Neural progenitor cell (in vitro differentiated cells): Measurements from ENCODE around the gene POU2F2. TPM values are rescaled to one million over a fixed set of nuclear protein-coding genes. Genes with fewer than 3 reads are reported as not detected.

Source experiments
- DNase-seq: peaks from one replicate; pipeline ENCODE4 v3.0.0-alpha.2; 2016; ENCODE audit warnings: low spot score
- H2AFZ ChIP-seq: fragments of 200-600 bp; sonication (generic); replicated peaks from 2 replicates; pipeline ENCODE4 v1.6.1; 2016; ENCODE audit warnings: antibody characterized with exemption
- H3F3A ChIP-seq: fragments of 200-600 bp; sonication (generic); 2 replicates; pipeline ENCODE4 v1.6.1; 2016; ENCODE audit warnings: antibody characterized with exemption, low read depth
- H3K27ac ChIP-seq: fragments of 200-600 bp; sonication (generic); 2 replicates; pipeline ENCODE4 v1.5.1; 2016; ENCODE audit warnings: mild to moderate bottlenecking
- H3K27me3 ChIP-seq: fragments of 200-600 bp; sonication (generic); 2 replicates; pipeline ENCODE4 v1.6.1; 2016; ENCODE audit warnings: mild to moderate bottlenecking, moderate library complexity
- H3K36me3 ChIP-seq: fragments of 200-600 bp; sonication (generic); 2 replicates; pipeline ENCODE4 v1.5.1; 2016
- H3K4me1 ChIP-seq: fragments of 200-600 bp; sonication (generic); 2 replicates; pipeline ENCODE4 v1.6.1; 2016; ENCODE audit warnings: mixed run types
- H3K4me2 ChIP-seq: fragments of 200-600 bp; sonication (generic); 2 replicates; pipeline ENCODE4 v1.6.1; 2016
- H3K4me3 ChIP-seq: fragments of 200-600 bp; sonication (generic); 2 replicates; pipeline ENCODE4 v1.5.1; 2016
- H3K79me2 ChIP-seq: fragments of 200-600 bp; sonication (generic); 2 replicates; pipeline ENCODE4 v1.6.1; 2016; ENCODE audit warnings: low read depth
- H3K9ac ChIP-seq: fragments of 200-600 bp; sonication (generic); 2 replicates; pipeline ENCODE4 v1.6.1; 2016
- H3K9me3 ChIP-seq: fragments of 200-600 bp; sonication (generic); 2 replicates; pipeline ENCODE4 v1.5.1; 2016; ENCODE audit warnings: low read depth
- H4K20me1 ChIP-seq: fragments of 200-600 bp; sonication (generic); 2 replicates; pipeline ENCODE4 v1.6.1; 2016; ENCODE audit warnings: low read depth
- H3K27ac Mint-ChIP-seq: 3 replicates; pipeline ENCODE4 v1.8.0; 2021; ENCODE audit warnings: mixed read lengths
- H3K27me3 Mint-ChIP-seq: 2 replicates; pipeline ENCODE4 v1.8.0; 2022; ENCODE audit warnings: low read depth, mild to moderate bottlenecking, inconsistent platforms, moderate library complexity, mixed read lengths; ENCODE audit not compliant: insufficient read depth
- H3K36me3 Mint-ChIP-seq: 3 replicates; pipeline ENCODE4 v1.8.0; 2021; ENCODE audit warnings: mixed read lengths
- H3K4me1 Mint-ChIP-seq: 3 replicates; pipeline ENCODE4 v1.8.0; 2021; ENCODE audit warnings: mixed read lengths
- H3K4me3 Mint-ChIP-seq: 3 replicates; pipeline ENCODE4 v1.8.0; 2021; ENCODE audit warnings: mild to moderate bottlenecking, moderate library complexity, mixed read lengths
- H3K9me3 Mint-ChIP-seq: 3 replicates; pipeline ENCODE4 v1.8.0; 2020; ENCODE audit warnings: mixed read lengths
- CTCF ChIP-seq: fragments of 200-600 bp; sonication (generic); IDR thresholded peaks from 2 replicates; pipeline ENCODE4 v1.5.1; 2017; ENCODE audit warnings: antibody characterized with exemption, mild to moderate bottlenecking
- EZH2 ChIP-seq: fragments of 200-600 bp; sonication (generic); IDR thresholded peaks from 2 replicates; pipeline ENCODE4 v1.6.1; 2017; ENCODE audit warnings: antibody characterized with exemption, mild to moderate bottlenecking, moderate library complexity
- EZH2phosphoT487 ChIP-seq: fragments of 200-600 bp; sonication (generic); IDR thresholded peaks from 2 replicates; pipeline ENCODE4 v1.6.1; 2017; ENCODE audit warnings: antibody characterized with exemption
- microRNA-seq: library from miRNA; unstranded; fragments of <30 nt; microRNA quantifications from one replicate; pipeline ENCODE4, GENCODE V29; 2016
- small RNA-seq: library from RNA; depleted of rRNA; stranded (forward); fragments of <200 nt; gene quantifications from one replicate; pipeline ENCODE3, GENCODE V24; 2015
- total RNA-seq: library from RNA; depleted of rRNA; stranded (reverse); fragments of >200 nt; gene quantifications from 2 replicates; pipeline ENCODE4 v1.2.3, GENCODE V29; 2015; ENCODE audit warnings: low replicate concordance

Gene POU2F2
- total RNA-seq, 1 donor from 2014 or later, result 0.69 TPM

- H3K9ac ChIP-seq, result no peak overlapping the region
- H3K36me3 Mint-ChIP-seq, result peaks cover 2% of the 10 kb centered on the region
- no peak overlapping the region for H3K4me3 Mint-ChIP-seq
- H4K20me1 ChIP-seq, result no peaks in the 10 kb centered on the region
- no peaks in the 10 kb centered on the region for H3K36me3 ChIP-seq
- H3K9me3 Mint-ChIP-seq, result no peaks in the 10 kb centered on the region
- no peak overlapping the region for H3K27ac ChIP-seq
- TF ChIP-seq CTCF, result no peak
- TF ChIP-seq EZH2phosphoT487, result no peak
- no peak for TF ChIP-seq EZH2
- no peaks in the 10 kb centered on the region for H3K9me3 ChIP-seq
- H3K27ac Mint-ChIP-seq, result no peak overlapping the region
- no peak overlapping the region for H3K4me3 ChIP-seq
- H2AFZ ChIP-seq, result no peak overlapping the region
- DNase-seq, result no peak
- no peaks in the 10 kb centered on the region for H3K27me3 ChIP-seq
- H3K27me3 Mint-ChIP-seq, result peaks cover 8% of the 10 kb centered on the region
- no peaks in the 10 kb centered on the region for H3K4me1 ChIP-seq
- H3K4me1 Mint-ChIP-seq, result peaks cover 20% of the 10 kb centered on the region
- no peak overlapping the region for H3K4me2 ChIP-seq
- peaks cover 5% of the 10 kb centered on the region for H3F3A ChIP-seq
- H3K79me2 ChIP-seq, result no peaks in the 10 kb centered on the region
Observed at GRCh38 chr19:42037649-42038048, 94.6 kb downstream of the POU2F2 start.

Small RNA genes lying within 50 kb of the gene (microRNA-seq; reads per million reads assigned to microRNA genes)
- not detected for gene MIR4323

Small RNA genes lying within 50 kb of the gene (small RNA-seq; reads per million reads assigned to genes)
- not detected for gene MIR4323

Other genes starting within 250 kb of the POU2F2 start
- 10.9 and 25.2 TPM in 2 replicates for gene ARHGEF1, start 249.3 kb downstream of the POU2F2 start, total RNA-seq
- gene ERFL, start 204.0 kb downstream of the POU2F2 start, total RNA-seq, result 0.22 and 0.65 TPM in 2 replicates
- gene RABAC1, start 173.1 kb downstream of the POU2F2 start, total RNA-seq, result 33.1 and 108 TPM in 2 replicates
- 1.6 TPM in 1 of 2 replicates, not detected in the other for gene ATP1A3, start 138.2 kb downstream of the POU2F2 start, total RNA-seq
- gene GRIK5, start 62.2 kb downstream of the POU2F2 start, total RNA-seq, result 5.8 and 19.4 TPM in 2 replicates
- gene ZNF574, start 56.3 kb downstream of the POU2F2 start, total RNA-seq, result 13.4 and 35.6 TPM in 2 replicates
- 19.8 and 54.2 TPM in 2 replicates for gene DEDD2, start 85.2 kb upstream of the POU2F2 start, total RNA-seq
- gene ZNF526, start 87.9 kb upstream of the POU2F2 start, total RNA-seq, result 6.5 and 13.0 TPM in 2 replicates
- 22.5 and 41.3 TPM in 2 replicates for gene GSK3A, start 110.2 kb upstream of the POU2F2 start, total RNA-seq
- gene ERF, start 122.7 kb upstream of the POU2F2 start, total RNA-seq, result 43.1 and 94.8 TPM in 2 replicates
- 5.2 and 28.1 TPM in 2 replicates for gene CIC, start 136.8 kb upstream of the POU2F2 start, total RNA-seq
- gene PRR19, start 169.7 kb upstream of the POU2F2 start, total RNA-seq, result 1.0 TPM in 2 replicates
- gene PAFAH1B3, start 170.2 kb upstream of the POU2F2 start, total RNA-seq, result 63.2 and 106 TPM in 2 replicates
- 0.37 and 6.6 TPM in 2 replicates for gene TMEM145, start 180.9 kb upstream of the POU2F2 start, total RNA-seq
- 7.3 and 21.4 TPM in 2 replicates for gene MEGF8, start 193.2 kb upstream of the POU2F2 start, total RNA-seq